Measurements from ENCODE around the gene POGLUT2. TPM values are rescaled to one million over a fixed set of nuclear protein-coding genes. Genes with fewer than 3 reads are reported as not detected.

Gene POGLUT2
- total and polyA plus RNA-seq, 2 experiments from 2014 or later, result 14.6 to 17.5 TPM

- peak overlapping the region; percentile 97 for H3K27ac Mint-ChIP-seq
- Histone ChIP-seq H3K27me3 (ENCODE audit: insufficient read depth) (no peaks in the 10 kb centered on the region), H3K9me2 (ENCODE audit: insufficient read depth) (no peaks in the 10 kb centered on the region), H3K36me3 (ENCODE audit: insufficient read depth) (no peaks in the 10 kb centered on the region), H2AFZ (peak overlapping the region; percentile 23; the same call in 1 of the 2 replicates), H3K27ac (ENCODE audit: low read depth) (peak overlapping the region; percentile 61; the same call in 1 of the 2 replicates), H3K4me2 (peak overlapping the region; percentile 89), H4K20me1 (replicated peaks; ENCODE audit: insufficient read depth) (no peaks in the 10 kb centered on the region), H3F3A (replicated peaks; ENCODE audit: low read depth) (no peaks in the 10 kb centered on the region), H3K4me3 (peak overlapping the region; percentile 89), H3K4me1 (ENCODE audit: insufficient read depth) (peaks cover 4% of the 10 kb centered on the region; the same call in 1 of the 2 replicates), H3K79me2 (replicated peaks; ENCODE audit: insufficient read depth) (peaks cover 25% of the 10 kb centered on the region)
- H3K9me3 Mint-ChIP-seq, result no peaks in the 10 kb centered on the region
- no peak for DNase-seq (ENCODE audit: low spot score)
- peaks cover 11% of the 10 kb centered on the region for H3K4me1 Mint-ChIP-seq
- peaks cover 16% of the 10 kb centered on the region for H3K27me3 Mint-ChIP-seq (ENCODE audit: insufficient read depth, low read depth, poor library complexity)
- H3K36me3 Mint-ChIP-seq (ENCODE audit: low read depth), result no peaks in the 10 kb centered on the region
- peak; percentile 52 for ATAC-seq
- peak overlapping the region; percentile 98 for H3K4me3 Mint-ChIP-seq
- TF ChIP-seq CREB1 (CRISPR knock-in tag; IDR thresholded peaks at IDR 0.05; ENCODE audit: low read depth), result no peak
- no peak for TF ChIP-seq STAT1 (IDR thresholded peaks at IDR 0.05; ENCODE audit: unreplicated experiment)
- no peak for TF ChIP-seq EZH2phosphoT487 (IDR thresholded peaks at IDR 0.05; ENCODE audit: unreplicated experiment)
- TF ChIP-seq ZNF462 (CRISPR knock-in tag; IDR thresholded peaks at IDR 0.05), result no peak
- TF ChIP-seq POLR2AphosphoS5 (IDR thresholded peaks at IDR 0.05; ENCODE audit: low read depth), result no peak
- TF ChIP-seq JUNB (IDR thresholded peaks at IDR 0.05; ENCODE audit: unreplicated experiment), result no peak
- no peak for TF ChIP-seq NANOG (IDR thresholded peaks at IDR 0.05; ENCODE audit: borderline replicate concordance)
- no peak for TF ChIP-seq ZNF331 (CRISPR knock-in tag; IDR thresholded peaks at IDR 0.05; ENCODE audit: low read depth)
- TF ChIP-seq CTCF (conservative IDR thresholded peaks at IDR 0.05; ENCODE audit: low read depth in 2 of 2), result no peak
- no peak for TF ChIP-seq EZH2 (IDR thresholded peaks at IDR 0.05; ENCODE audit: low read depth, unreplicated experiment)
- no peak for TF ChIP-seq ZNF114 (CRISPR knock-in tag; IDR thresholded peaks at IDR 0.05)
- no peak for TF ChIP-seq REST (IDR thresholded peaks at IDR 0.05; ENCODE audit: unreplicated experiment)
- TF ChIP-seq ETS1 (IDR thresholded peaks at IDR 0.05), result no peak
Measured at GRCh38 chr13:102845289-102845629, 46.5 kb upstream of the POGLUT2 start.

Measured in GM23338 (cell line).